AG08396 (cell line): ENCODE data around the gene PYGO2.

ENCODE experiments used
- DNase-seq: peaks from one replicate; pipeline ENCODE4 v3.0.0; 2012; ENCODE audit warnings: low spot score, mixed read lengths

Gene PYGO2

GRCh38 chr1:154943649-154944400 is 17.8 kb downstream of the PYGO2 start:
- DNase-seq = peak; percentile 56

GRCh38 chr1:154941333-154942013 is 20.1 kb downstream of the PYGO2 start:
- DNase-seq = no peak

GRCh38 chr1:154940651-154941194 is 20.9 kb downstream of the PYGO2 start:
- no peak for DNase-seq

- no peak for DNase-seq
Measured at GRCh38 chr1:154940213-154940560, 21.4 kb downstream of the PYGO2 start.

- no peak for DNase-seq
Measured at GRCh38 chr1:154938604-154939399, 22.8 kb downstream of the PYGO2 start.

- no peak for DNase-seq
Measured at GRCh38 chr1:154937988-154938386, 23.6 kb downstream of the PYGO2 start.

GRCh38 chr1:154937085-154937987 is 24.2 kb downstream of the PYGO2 start:
- peak; percentile 94 for DNase-seq

GRCh38 chr1:154936555-154937084 is 25.0 kb downstream of the PYGO2 start, which contains the start of gene PMVK:
PMVK (minus strand) TSS chr1:154936719; CDS start chr1:154936685, 34 bp downstream.
- peak; percentile 96 for DNase-seq

- DNase-seq = no peak
Measured at GRCh38 chr1:154935749-154936554, 25.6 kb downstream of the PYGO2 start.

GRCh38 chr1:154934358-154934948 is 27.1 kb downstream of the PYGO2 start:
- no peak for DNase-seq

- DNase-seq = no peak
Measured at GRCh38 chr1:154931940-154932487, 29.6 kb downstream of the PYGO2 start.

GRCh38 chr1:154926201-154926600 is 35.4 kb downstream of the PYGO2 start:
- no peak for DNase-seq

GRCh38 chr1:154925335-154926170 is 36.0 kb downstream of the PYGO2 start:
- no peak for DNase-seq

- no peak for DNase-seq
Measured at GRCh38 chr1:154923695-154924094, 37.9 kb downstream of the PYGO2 start.

- no peak for DNase-seq
Measured at GRCh38 chr1:154913273-154913672, 48.3 kb downstream of the PYGO2 start.

- no peak for DNase-seq
Measured at GRCh38 chr1:154912755-154913154, 48.8 kb downstream of the PYGO2 start.

- DNase-seq = no peak
Measured at GRCh38 chr1:154911691-154912550, 49.7 kb downstream of the PYGO2 start.

- no peak for DNase-seq
Measured at GRCh38 chr1:154910851-154911250, 50.7 kb downstream of the PYGO2 start.
